Measurements from ENCODE around the gene SLC39A11.
A peak's percentile ranks its signal among the peaks of the same experiment; 100 is the strongest.
"Not testable (repeated sequence)": the region's sequence is repeated elsewhere in the genome, so short reads cannot be mapped to it uniquely, and the experiment has no call there.

SLC39A11 gene

GRCh38 chr17:72764632-72765041, 327.9 kb downstream of the SLC39A11 start:
- no peak for TF ChIP-seq CTCF (IDR thresholded peaks at IDR 0.05; ENCODE audit: low read depth, low read length)
- peak; percentile 38 for DNase-seq (ENCODE audit: low read depth, low spot score)
- in situ Hi-C loops (cut with HindIII; ENCODE audit: low sequenced_read_pairs) = no loop called here
- no peak overlapping the region for H3K4me3 ChIP-seq (ENCODE audit: low read depth, low read length)

- no peak for TF ChIP-seq CTCF (IDR thresholded peaks at IDR 0.05; ENCODE audit: low read depth, low read length)
- no peak for DNase-seq (ENCODE audit: low read depth, low spot score)
- in situ Hi-C loops (cut with HindIII; ENCODE audit: low sequenced_read_pairs) = no loop called here
- no peak overlapping the region for H3K4me3 ChIP-seq (ENCODE audit: low read depth, low read length)
These were observed 328.5 kb downstream of the SLC39A11 start for GRCh38 chr17:72763981-72764380.

- DNase-seq (ENCODE audit: low read depth, low spot score); H3K4me3 ChIP-seq (ENCODE audit: low read depth, low read length); in situ Hi-C loops (cut with HindIII; ENCODE audit: low sequenced_read_pairs): not testable (repeated sequence)
These were observed 330.5 kb downstream of the SLC39A11 start for GRCh38 chr17:72761893-72762575.

- no peak for DNase-seq (ENCODE audit: low read depth, low spot score)
- TF ChIP-seq CTCF (IDR thresholded peaks at IDR 0.05; ENCODE audit: low read depth, low read length) = no peak
- in situ Hi-C loops (cut with HindIII; ENCODE audit: low sequenced_read_pairs) = no loop called here
- H3K4me3 ChIP-seq (ENCODE audit: low read depth, low read length) = no peak overlapping the region
These were observed 331.1 kb downstream of the SLC39A11 start for GRCh38 chr17:72761431-72761830.

- TF ChIP-seq CTCF (IDR thresholded peaks at IDR 0.05; ENCODE audit: low read depth, low read length) = no peak
These were observed 332.1 kb downstream of the SLC39A11 start for GRCh38 chr17:72760368-72760767.

GRCh38 chr17:72759301-72759700, 333.2 kb downstream of the SLC39A11 start:
- H3K4me3 ChIP-seq (ENCODE audit: low read depth, low read length) = no peak overlapping the region
- in situ Hi-C loops (cut with HindIII; ENCODE audit: low sequenced_read_pairs) = no loop called here
- no peak for TF ChIP-seq CTCF (IDR thresholded peaks at IDR 0.05; ENCODE audit: low read depth, low read length)
- no peak for DNase-seq (ENCODE audit: low read depth, low spot score)

More at GRCh38 chr17:72760368-72760767, 332.1 kb downstream of the SLC39A11 start:
- in situ Hi-C loops (cut with HindIII; ENCODE audit: low sequenced_read_pairs) = no loop called here
- no peak overlapping the region for H3K4me3 ChIP-seq (ENCODE audit: low read depth, low read length)
- no peak for DNase-seq (ENCODE audit: low read depth, low spot score)

GRCh38 chr17:72756256-72756655, 336.2 kb downstream of the SLC39A11 start:
- DNase-seq (ENCODE audit: low read depth, low spot score) = no peak
- in situ Hi-C loops (cut with HindIII; ENCODE audit: low sequenced_read_pairs) = no loop called here

More at GRCh38 chr17:72756256-72756655, 336.2 kb downstream of the SLC39A11 start:
- no peak for TF ChIP-seq CTCF (IDR thresholded peaks at IDR 0.05; ENCODE audit: low read depth, low read length)
- no peak overlapping the region for H3K4me3 ChIP-seq (ENCODE audit: low read depth, low read length)

Measured in astrocyte of the spinal cord (primary cell).